Left colon (tissue), 2 donors: ENCODE measurements around the gene PTPRD. TPM values are rescaled to one million over a fixed set of nuclear protein-coding genes. Genes with fewer than 3 reads are reported as not detected.
"Not testable (repeated sequence)": the region's sequence is repeated elsewhere in the genome, so short reads cannot be mapped to it uniquely, and the experiment has no call there.

ENCODE experiments used
- ATAC-seq: fragments of 200-7000 bp; cut with Tn5 transposase; one replicate; pipeline ENCODE4 v1.9.1; 2020; ENCODE audit warnings: mild to moderate bottlenecking, moderate library complexity
- DNase-seq, 2 donors: peaks; one replicate each; pipeline ENCODE4 v3.0.0-alpha.2; 2020
- intact Hi-C, 2 donors: fragments of 100-400 bp; cut with DNase I in 1 of 2; cut with micrococcal nuclease in 1 of 2; formaldehyde crosslinking; loops; one replicate each; pipeline versions ENCODE4 v1.11.2 to v1.14.0; 2022; cut with DNase I, micrococcal nuclease
- total RNA-seq, 2 donors: library from RNA; stranded (reverse); fragmentation: NEBNext Ultra II Directional; extraction: Animal tissue kit (Norgen Biotek cat#: 25700); gene quantifications; one replicate each; pipeline ENCODE4 v1.2.1, GENCODE V29; 2021
- donor health status: DM: no; HTN: no; CAD: no.
- donor health status: DM: yes; HTN: yes; CAD: no.

The PTPRD gene
- total RNA-seq, 2 donors from 2014 or later = 95.1 to 107 TPM

DNA sequence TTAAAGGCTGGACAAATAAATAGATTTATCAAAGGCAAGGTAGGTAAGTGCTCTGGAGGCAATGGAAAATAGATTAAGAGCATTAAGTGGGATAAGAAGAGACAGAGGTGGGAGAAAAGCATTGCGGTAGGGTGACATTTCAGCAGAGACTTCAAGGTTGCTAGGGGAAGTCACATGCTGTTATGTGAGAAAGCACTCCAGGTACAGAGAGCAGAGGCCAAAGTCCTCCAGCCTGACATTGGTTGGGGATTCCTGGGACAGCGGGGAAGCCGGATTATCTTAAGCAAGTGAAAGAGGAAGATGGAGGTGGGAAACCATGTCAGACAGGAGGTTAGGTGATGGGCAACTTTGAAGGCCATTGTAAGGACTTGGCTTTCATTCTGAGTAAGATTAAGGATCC, 1222.9 kb downstream of the PTPRD start:
- ATAC-seq (no peak), DNase-seq (no peak)
- intact Hi-C loops = no loop called here

DNA sequence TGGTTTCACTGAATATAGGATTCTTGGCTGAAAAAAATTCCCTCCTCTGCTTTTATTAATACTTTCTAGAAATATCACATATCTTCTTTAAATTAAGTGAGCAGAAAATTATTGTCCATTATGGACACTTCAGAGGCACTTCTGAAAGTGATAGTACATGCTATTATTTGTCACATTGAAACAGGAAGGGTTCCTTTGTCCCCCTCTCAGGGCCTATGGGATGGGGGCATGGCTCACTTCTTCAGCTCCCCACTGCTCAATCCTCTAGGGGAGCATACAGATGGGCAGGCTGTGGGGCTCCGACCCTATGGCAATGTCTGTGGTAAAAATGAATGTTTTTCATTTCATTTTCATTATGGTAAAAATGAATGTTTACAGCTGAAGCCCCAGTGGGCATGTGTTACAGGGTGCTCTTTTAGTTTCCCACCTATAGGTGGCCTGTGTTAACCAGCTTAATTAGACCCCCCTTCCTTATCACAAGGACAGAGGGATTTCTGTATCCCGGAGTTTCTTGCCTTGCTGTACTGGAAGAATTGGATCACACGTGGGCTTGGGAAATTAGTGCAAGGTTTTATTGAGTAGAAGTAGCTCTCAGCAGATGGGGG, 1225.2 kb downstream of the PTPRD start:
- no peak for ATAC-seq
- DNase-seq = no peak
- intact Hi-C loops = no loop called here

DNA sequence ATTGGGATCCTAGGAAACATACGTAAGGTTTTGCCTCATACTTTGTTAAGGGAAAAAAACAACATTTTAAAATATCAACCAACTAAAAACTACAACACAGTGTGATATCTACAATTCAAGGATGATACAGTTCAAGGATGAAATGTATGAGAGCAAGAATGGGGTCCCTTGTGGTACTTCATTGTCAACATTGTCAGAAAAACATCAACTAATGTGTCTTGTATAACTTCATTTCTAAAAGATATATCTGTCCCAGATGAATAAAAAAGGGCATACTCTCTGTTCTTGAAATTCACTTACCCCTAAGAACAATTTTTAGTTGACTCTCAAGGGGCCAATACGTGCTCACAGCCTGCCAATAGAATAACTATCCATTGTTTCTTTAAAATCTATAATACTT, 1250.5 kb downstream of the PTPRD start:
- ATAC-seq (no peak), DNase-seq (no peak)
- intact Hi-C loops = no loop called here

DNA sequence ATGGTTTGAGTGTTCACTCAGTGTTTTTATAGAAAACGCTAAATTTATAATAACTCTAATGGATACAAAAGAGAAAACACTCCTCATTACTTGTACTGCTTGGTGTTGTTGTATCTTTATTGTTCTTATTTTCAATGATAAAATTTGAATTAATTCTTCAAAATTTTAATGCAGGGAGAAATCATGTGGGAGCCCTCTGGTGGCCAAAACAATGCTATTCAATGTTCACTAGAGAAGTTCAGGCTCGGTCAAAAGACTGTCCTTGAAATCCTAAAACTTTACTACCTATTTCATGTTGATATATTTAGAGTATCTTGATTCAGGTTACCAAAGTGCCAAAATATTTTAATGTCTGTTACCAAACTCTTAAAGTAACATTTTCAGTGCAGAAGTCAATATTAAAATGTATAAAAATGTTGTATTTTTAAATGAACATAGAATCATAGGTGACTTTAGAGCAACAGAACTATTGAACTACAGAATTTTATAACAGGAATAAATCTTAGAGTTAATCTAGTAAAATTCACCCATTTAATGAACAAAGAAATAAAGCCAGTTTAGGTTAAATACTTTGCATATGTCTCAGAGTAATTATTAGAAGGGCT, 1259.8 kb downstream of the PTPRD start:
- no peak for DNase-seq
- intact Hi-C loops = no loop called here
- no peak for ATAC-seq

DNA sequence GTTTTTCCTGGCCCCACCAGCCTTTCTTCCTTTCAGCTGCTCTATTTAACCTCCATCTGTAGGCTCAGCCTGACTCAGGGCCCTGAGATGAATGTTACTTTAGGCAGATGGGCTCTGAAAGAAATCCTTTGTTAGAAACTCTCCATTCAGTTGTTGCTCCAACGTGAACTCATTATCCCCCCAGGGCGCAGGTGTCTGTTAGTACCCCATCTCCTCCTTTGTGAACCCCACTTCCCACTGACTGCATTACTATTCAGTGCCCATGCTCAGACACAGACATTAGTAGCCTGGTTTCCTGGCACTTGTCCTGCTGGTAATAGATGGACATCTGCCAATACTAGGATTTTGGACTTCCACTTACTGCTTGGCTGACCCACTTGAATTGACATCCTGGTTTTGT, 1271.6 kb downstream of the PTPRD start:
- ATAC-seq = no peak

DNA sequence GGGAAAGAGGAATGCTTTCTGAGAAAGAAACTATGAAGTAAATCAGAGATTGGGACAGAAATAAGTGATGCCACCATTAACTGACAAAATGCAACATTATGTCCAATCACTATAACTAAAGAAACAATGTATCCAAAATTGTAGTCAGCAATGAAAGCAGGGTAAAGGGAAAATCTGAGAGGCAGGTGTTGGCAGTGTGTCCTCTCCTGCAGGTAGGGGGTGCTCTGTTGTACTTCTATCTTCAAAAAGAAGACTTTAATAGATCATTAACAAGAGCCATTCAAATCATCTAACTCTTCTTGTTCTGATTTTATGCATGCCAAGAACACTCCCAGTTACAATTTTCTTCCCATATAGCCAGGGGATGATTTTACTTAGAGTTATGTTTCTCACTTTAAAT, 1275.7 kb downstream of the PTPRD start:
- intact Hi-C loops = no loop called here
- DNase-seq = no peak
- ATAC-seq = no peak

More for the DNA sequence above, 1271.6 kb downstream of the PTPRD start:
- no peak for DNase-seq
- intact Hi-C loops = no loop called here

DNA sequence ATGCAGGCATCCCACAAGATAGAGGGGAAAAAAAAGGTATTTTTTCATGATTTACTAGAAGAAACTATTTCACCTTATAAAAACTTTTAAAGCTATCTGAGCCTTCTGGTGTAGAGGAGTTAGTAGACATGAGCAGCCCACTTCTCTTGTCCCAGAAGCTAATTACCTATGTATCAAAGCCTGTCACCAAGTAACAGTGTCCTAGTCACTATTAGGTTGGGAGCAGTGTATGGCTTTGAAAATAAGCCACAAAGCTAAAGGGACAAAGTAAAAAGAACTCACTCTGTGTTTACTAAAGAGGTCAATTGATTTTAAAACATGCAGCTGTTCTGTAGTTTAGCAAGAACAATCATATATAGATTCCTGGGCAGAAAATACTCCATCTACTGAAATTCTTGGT, 1286.1 kb downstream of the PTPRD start:
- no peak for DNase-seq
- intact Hi-C loops = no loop called here
- ATAC-seq = no peak

DNA sequence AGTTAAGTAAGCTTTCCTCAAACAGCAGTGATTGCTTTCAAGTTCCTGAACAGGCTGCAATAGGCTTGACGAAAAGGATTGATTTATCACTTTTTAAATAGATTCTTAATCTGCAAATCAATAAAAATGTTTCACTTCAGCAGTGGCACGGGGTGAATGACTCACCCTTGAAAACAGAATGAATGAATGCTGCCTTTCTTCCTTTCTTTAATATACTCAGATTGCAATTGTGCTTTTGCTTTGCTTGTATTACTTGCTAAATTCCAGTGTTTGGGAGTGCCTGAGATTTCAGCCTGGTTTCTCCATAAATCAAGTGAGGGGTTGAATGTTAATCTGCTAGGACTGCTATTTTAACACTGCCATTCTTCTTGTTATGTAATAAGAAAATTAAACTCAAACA, 1293.8 kb downstream of the PTPRD start:
- no peak for ATAC-seq
- intact Hi-C loops = no loop called here
- DNase-seq = no peak

DNA sequence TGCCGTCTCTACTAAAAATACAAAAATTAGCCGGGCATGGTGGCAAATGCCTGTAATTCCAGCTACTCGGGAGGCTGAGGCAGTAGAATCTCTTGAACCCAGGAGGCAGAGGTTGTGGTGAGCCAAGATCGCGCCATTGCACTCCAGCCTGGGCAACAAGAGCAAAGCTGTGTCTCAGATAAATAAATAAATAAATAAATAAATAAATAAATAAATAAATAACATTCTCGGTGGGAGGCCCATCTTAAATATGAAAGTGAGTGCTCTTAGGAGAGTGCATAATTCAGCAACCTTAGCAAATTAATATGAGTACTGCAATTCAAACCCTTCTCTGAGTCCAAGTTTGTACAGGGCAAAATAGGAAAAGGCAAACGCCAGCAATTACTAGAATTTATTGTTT, 1302.1 kb downstream of the PTPRD start:
- ATAC-seq, DNase-seq, intact Hi-C loops: not testable (repeated sequence)

DNA sequence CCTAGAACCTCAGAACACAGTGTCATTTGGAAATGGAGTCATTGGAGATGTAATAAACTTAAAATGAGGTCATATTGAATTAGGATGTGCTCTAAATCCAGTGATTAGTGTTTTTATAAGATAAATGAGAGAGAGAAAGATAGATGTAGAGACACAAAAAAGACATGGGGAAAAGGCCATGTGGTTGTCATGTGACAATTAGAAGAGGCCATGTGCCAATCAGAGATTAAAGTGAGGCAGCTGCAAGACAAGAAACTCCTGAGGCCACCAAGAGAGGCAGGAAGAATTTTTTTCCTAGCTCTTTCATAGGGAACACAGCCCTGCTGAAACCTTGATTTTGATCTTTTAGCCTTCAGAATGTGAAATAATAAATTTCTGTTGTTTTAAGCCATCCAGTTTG, 1307.2 kb downstream of the PTPRD start:
- intact Hi-C loops = no loop called here
- DNase-seq (no peak), ATAC-seq (no peak)

DNA sequence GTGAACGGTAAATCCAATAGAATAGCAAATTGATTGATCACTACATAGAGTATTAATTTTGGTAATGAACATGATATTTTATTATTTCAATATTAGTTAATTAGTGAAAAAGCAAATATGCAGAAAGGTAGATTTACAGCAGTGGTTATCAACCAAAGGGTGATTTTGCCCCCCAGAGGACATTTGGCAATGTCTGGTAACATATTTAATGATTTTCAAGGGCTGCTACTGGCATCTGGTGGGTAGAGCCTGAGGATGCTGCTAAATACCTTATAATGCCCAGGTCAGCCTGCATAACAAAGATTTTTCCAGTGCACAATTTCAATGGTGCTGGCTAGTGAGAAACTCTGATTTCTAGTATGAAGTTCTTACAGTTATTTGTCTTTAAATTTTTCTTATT, 1313.7 kb downstream of the PTPRD start:
- no peak for ATAC-seq
- intact Hi-C loops = no loop called here
- DNase-seq = no peak

DNA sequence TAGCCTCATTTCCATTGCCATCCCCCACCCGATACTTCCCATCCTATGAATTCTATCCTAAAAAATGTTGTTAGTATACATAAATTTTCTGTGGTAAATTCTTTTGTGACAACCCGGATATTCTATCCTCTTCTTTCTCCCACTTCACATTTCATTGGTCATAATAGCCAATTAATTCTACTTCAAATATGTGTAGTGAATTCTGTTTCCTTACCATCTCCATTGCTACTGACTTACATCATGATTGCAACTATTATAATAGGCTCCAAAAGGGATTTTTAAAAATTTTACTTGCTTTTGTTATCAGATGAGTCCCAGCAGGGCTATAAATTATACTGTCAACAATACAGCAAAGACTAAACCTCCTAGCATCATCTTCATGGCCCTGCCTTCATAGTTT, 1326.8 kb downstream of the PTPRD start:
- ATAC-seq = no peak
- intact Hi-C loops = no loop called here
- DNase-seq = no peak

DNA sequence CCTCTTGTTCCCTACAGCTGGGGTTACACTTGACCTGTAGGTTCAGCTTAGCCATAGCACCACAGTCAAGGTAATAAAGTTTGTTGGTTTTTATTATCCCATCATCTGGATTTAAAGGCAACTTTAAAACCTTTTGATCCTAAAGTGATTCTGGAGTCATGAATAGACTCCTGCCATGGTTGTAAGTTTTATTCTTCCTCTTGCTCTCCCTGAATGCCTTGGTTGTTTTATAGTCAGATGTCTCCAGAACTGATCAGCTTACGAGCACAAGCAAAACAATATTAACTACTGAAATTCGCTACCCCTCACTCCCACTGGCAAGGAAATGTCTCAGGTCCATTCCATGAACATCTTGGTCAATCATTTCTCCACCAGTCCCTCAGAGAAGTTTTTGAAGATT, 1328.6 kb downstream of the PTPRD start:
- ATAC-seq (no peak), DNase-seq (no peak)
- intact Hi-C loops = no loop called here

DNA sequence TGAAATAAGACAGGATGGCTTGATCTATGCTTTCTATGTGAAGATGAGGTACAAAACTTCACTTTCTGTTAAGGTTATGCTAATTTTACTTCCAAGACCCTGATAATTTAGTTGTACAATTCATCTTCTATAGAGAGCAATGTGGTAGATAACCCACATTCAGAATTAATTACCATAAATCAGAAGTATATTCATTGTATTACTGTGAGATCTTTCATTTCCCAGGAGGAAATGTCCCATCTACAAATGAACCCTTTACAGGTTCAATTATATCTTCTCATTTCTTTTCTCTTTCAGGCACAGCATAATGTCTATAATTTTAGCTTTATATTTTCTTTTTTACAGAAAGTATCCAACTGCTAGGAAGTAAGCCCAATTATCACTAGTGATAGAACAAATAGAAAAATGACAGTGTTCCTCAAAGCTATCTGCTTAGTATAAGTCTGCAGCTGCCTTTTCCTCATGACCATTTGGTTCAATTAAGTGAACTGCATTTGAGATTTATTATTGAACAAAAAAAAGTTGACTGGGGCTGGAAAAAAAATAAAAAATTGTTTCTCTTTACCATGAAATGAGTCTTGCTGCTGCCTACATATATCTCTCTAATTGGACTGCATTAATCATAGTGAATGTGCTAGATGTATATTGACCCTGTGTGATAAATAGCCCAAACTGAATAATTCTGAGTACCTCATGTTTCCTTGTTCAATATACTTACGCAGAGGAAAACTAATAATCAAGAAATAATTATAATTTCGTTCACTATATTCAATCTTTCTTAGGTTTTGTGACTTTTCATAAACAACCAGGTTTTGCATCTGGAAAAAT, 1329.4 kb downstream of the PTPRD start:
- no peak for DNase-seq
- intact Hi-C loops = no loop called here
- ATAC-seq = no peak

DNA sequence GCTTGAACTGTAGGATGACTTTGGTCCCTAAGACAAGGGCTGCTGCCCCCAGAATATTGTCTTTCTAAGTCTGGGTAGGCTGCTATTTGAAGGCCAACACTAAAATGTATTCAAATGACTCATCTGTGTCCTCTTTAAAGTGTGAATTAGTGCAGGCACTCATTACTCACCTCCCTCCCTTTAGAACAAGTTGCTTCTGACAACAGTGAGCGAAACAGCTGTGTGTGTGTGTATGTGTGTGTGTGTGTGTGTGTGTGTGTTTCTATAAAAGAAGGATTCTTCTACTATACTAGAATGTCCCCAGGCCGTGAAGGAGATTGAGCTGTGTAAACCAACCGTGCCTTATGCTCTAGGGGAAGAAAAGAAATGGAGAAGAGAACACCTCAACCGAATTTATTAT, 1337.2 kb downstream of the PTPRD start:
- intact Hi-C loops = no loop called here
- DNase-seq (no peak), ATAC-seq (no peak)

DNA sequence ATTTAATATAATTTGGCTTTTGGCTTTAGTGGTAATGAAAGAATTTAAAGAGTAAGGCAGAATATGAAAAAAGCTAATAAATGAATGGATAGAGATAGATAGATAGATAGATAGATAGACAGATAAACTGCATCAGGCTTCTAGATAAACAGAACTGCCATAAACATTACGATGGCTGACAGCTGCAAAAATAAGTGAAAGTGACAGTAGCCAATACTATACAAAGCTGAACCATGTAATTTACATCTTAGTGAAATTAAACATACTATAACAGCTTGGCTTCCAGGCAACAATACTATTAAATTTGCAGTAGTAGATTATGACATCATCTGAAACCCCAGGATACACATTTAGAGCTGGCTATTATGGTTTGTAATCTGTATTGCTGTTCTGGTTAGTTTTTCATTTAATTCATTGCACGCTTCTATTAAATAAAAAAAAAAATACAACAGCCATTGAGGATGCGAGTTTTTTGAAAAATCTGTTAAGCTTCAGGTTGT, 1354.8 kb downstream of the PTPRD start:
- no peak for ATAC-seq

DNA sequence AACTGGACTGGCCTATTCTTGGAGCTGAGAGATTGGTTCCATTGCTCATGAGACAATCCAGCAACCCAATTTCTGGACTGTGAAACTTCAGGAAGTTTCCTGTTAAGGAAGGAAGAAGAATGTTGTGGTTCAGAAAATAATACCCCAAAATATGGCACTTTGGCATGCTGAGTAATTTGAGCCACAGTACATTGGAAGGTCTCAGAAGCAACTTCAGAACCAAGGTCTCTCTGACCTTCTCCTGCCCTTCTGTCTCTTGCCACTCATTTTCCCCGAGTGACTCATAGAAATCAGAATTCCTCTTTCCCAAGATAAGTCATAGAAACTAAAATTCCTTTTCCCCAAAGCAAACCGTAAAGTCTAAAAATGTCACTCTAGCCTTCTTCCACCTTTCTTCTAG, 1366.1 kb downstream of the PTPRD start:
- ATAC-seq = no peak
- no peak for DNase-seq
- intact Hi-C loops = no loop called here

More for the DNA sequence above, 1354.8 kb downstream of the PTPRD start:
- intact Hi-C loops = no loop called here
- DNase-seq = no peak

DNA sequence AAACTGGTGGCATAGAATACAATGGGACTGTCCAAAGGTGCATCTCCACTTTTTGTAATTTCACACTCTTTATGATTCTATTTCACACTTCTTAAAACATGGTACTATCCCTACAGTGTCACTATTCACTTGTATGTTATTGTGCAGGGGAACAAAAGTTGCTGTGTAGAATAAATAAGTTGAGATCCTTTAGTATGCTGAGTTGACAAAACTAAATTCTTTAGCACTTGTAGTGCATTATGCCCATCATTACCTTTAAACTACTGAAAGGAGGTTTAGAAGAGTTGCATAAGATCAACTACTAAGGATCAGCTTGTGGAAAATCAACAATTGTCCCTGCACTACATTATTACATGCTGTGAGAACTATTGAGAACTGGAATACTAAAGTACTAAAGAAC, 1380.9 kb downstream of the PTPRD start:
- intact Hi-C loops = no loop called here
- ATAC-seq = no peak
- no peak for DNase-seq

DNA sequence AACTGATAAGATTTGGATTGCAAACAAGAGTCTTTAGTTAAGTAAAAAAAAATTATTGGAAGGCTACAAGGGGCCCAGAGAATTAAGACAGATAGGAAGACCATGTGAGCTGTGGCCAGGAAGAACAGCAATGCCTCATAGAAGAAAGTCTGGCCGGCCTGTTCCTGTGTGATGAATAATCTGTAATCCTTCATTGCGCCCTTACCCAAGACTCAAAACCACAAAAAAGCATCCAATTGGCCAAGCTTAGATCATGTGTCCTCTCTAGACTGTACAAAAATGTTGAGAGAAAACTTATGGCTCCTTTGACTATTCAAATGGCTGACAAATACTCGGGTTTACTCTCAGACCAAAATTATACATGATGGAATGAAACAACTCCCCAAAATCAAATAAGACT, 1383.5 kb downstream of the PTPRD start:
- DNase-seq = no peak
- ATAC-seq = no peak
- intact Hi-C loops = no loop called here

DNA sequence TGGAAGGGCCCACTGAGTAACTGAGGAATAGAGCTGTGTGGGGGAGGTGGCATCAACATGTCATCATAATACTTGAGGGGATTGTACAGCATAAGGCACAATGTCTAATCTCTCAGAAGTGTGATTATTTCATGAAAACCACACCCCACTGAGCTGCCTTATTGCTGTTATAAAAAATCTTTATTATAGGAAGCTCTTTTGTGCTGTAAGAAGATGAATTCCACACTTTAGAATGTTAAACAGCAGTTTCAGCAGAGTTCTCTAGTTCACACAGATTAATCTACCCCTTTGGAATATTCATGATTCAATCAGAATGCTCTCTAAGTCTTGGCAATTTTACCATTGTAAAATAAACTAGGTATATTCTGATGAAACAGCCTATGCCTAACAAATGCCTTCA, 1389.6 kb downstream of the PTPRD start:
- ATAC-seq (no peak), DNase-seq (no peak)
- intact Hi-C loops = no loop called here
